Heart right ventricle (tissue), 16 donors: ENCODE measurements around the gene CDK16. TPM values are rescaled to one million over a fixed set of nuclear protein-coding genes. Genes with fewer than 3 reads are reported as not detected.

ENCODE experiments used
- ATAC-seq, 8 donors: fragments of 200-7000 bp; cut with Tn5 transposase; one replicate each; pipeline ENCODE4 v1.9.1; 2020; ENCODE audit warnings: mild to moderate bottlenecking in 8 of 8, moderate library complexity in 8 of 8, moderate number of reproducible peaks in 1 of 8
- DNase-seq, 2 donors: peaks; one replicate each; pipeline ENCODE4 v3.0.0-alpha.2; 2020
- H3K27ac ChIP-seq, 10 donors: fragments of 200-600 bp; sonication (generic) in 2 of 10; one replicate each; pipeline versions ENCODE4 v1.5.0 to v1.8.0; 2020 to 2022; ENCODE audit warnings: mild to moderate bottlenecking in 3 of 10
- H3K27me3 ChIP-seq, 7 donors: fragments of 200-600 bp; one replicate each; pipeline ENCODE4 v1.8.0; 2021 to 2022; ENCODE audit warnings: mild to moderate bottlenecking in 2 of 7
- H3K36me3 ChIP-seq, 9 donors: fragments of 200-600 bp; sonication (generic) in 1 of 9; one replicate each; pipeline versions ENCODE4 v1.5.0 to v1.8.0; 2020 to 2022; ENCODE audit warnings: mild to moderate bottlenecking in 2 of 9
- H3K4me1 ChIP-seq, 9 donors: fragments of 200-600 bp; sonication (generic) in 1 of 9; one replicate each; pipeline versions ENCODE4 v1.5.0 to v1.8.0; 2020 to 2022; ENCODE audit warnings: mild to moderate bottlenecking in 4 of 9
- H3K4me3 ChIP-seq, 10 donors: fragments of 200-600 bp; sonication (generic) in 2 of 10; one replicate each; pipeline versions ENCODE4 v1.5.0 to v1.8.0; 2020 to 2022; ENCODE audit warnings: mild to moderate bottlenecking in 7 of 10, moderate library complexity in 2 of 10
- H3K9me3 ChIP-seq, 11 donors: fragments of 200-600 bp in 10 of 11; sonication (generic) in 2 of 11; one replicate each; pipeline versions ENCODE4 v1.5.0 to v1.8.0; 2013 to 2022; ENCODE audit warnings: mild to moderate bottlenecking in 2 of 11, control low read depth in 1 of 11, moderate library complexity in 1 of 11
- CTCF ChIP-seq, 9 donors: fragments of 200-600 bp; sonication (generic) in 2 of 9; IDR thresholded peaks; one replicate each; pipeline versions ENCODE4 v1.5.0 to v1.8.0; 2021 to 2022; ENCODE audit warnings: antibody characterized with exemption in 9 of 9, mild to moderate bottlenecking in 5 of 9, moderate library complexity in 1 of 9
- WGBS, 2 donors: extraction: QIAGEN DNeasy Blood & Tissue Kit; methylation state at CpG; one replicate each; pipeline ENCODE4 v1.1.7; 2013; ENCODE audit warnings: inconsistent platforms in 1 of 2; 5-methylcytosine and 5-hydroxymethylcytosine counted together
- intact Hi-C, 10 donors: fragments of 100-400 bp; cut with DNase I; formaldehyde crosslinking; loops; one replicate each; pipeline versions ENCODE4 v1.11.1 to v1.14.2; 2022
- polyA plus RNA-seq, 2 donors: library from polyadenylated mRNA; stranded (reverse); fragments of 200-250 nt; gene quantifications; one replicate each; pipeline ENCODE4 v1.2.3, GENCODE V29; 2013
- total RNA-seq, 10 donors: library from RNA; stranded (reverse); fragmentation: NEBNext Ultra II Directional in 3 of 10; extraction: Animal tissue kit (Norgen Biotek cat#: 25700) in 3 of 10; gene quantifications; one replicate each; pipeline versions ENCODE4 v1.2.1 to v1.2.4, GENCODE V29; 2021 to 2023
- donor health status: Arrhythmogenic right ventricular cardiomyopathy.
- donor health status: ischemic (EF 13 %, LVEDD 7.1; RV severe dilation, severe dysfunction).
- donor health status: healthy with polysubstance abuse.
- donor health status: DM: no; HTN: yes; CAD: no.
- donor health status: DM: no; HTN: no; CAD: no.
- donor health status: ischemic (EF 25% LVEDD 6.9; RV normal size, moderate dysfunction).
- donor health status: ischemic (EF 25% LVEDD 5.7; RV mildly dilated, moderate dysfunction).
- donor health status: healthy.
- donor health status: DM: yes; HTN: yes; CAD: no.
- donor health status: Ischemic cardiomyopathy.
- donor health status: ischemic (EF 35%, LVEDD 5.7; RV mildly dilated, moderate dysfunction).
- donor health status: nonischemic (EF 11% LVEDD 7.7; RV severe dilation, severe dysfunction).
- donor health status: DM: yes; HTN: yes; CAD: no.
- donor health status: PGD.
- donor health status: ischemic (EF 29% LVEDD 5.4; RV normal size, mild dysfunction).
- donor health status: nonischemic (EF 23%, LVEDD 6.1; RV moderate dilation, normal function).

CDK16 gene
- total and polyA plus RNA-seq, 12 donors: 110 to 193 (median 145) TPM

DNA sequence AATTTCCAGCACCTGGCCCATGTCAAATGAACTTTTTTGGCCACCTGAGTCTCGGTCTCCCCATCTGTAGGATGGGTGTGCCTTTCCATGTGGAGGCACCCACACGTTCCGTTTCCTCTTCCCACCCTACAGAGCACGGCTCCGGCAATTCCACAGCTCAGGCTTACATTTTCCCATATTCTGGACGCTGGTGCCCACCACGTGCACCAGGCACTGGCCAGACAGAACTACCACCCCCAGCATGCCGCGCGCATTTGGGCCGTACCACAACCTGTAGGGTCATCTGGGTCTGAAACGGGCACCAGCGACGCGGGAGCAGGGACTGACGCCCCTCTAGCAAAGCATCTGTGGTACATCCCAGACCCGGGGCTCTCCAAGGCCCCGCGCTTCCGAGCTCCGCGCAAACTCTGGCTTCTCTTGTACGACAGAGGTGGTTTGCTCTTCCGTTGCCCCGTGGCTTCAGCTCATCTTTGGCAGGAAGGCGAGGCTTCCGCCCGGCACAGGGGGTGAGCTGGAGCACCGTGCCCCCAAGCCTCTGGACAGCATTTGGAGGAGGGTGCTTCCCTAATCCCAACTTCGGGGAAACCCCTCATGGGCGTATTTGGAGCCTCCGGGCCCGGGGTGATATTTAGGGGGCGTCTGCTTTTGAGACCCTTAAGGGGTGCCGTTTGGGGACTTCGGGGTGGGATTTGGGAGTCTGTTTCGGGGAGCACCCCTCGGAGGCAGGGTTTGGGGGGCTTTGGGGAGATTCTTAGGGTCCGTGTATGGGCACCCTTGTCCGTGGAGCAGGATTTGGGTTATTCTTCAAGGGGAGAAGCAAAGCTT lies 27.8 kb upstream of the CDK16 start:
- DNase-seq: peak; percentile 84 to 85
- Histone ChIP-seq H3K9me3 (no peaks in the 10 kb centered on the region), H3K27ac (peak overlapping the region in 7 of 10 donors; percentile 39 to 70 (median 58)), H3K4me3 (peak overlapping the region; percentile 41 to 66 (median 60)), H3K4me1 (peaks cover 0 to 42% (median 17%) of the 10 kb centered on the region in 9 donors), H3K27me3 (peaks cover 0 to 53% (median 0%) of the 10 kb centered on the region in 7 donors), H3K36me3 (peaks cover 0 to 16% (median 0%) of the 10 kb centered on the region in 9 donors)
- peak; percentile 77 to 93 (median 86) for ATAC-seq
- intact Hi-C loops: loop anchor here (1.0 to 10.0 kb wide), 6 partner anchors 172 to 464 kb away; partner anchors contain the start of genes ELK1 (in 1 of the 10) and UXT (in 1 of the 10)
- TF ChIP-seq CTCF (IDR thresholded peaks at IDR 0.05): no peak
- whole genome bisulfite sequencing, 2 donors: 2 to 3% methylated on average over 37 to 40 of the region's 40 CpGs

GRCh38 chrX:47191331-47191730 lies 27.1 kb upstream of the CDK16 start:
- H3K36me3 ChIP-seq: peaks cover 0 to 12% (median 0%) of the 10 kb centered on the region in 9 donors
- H3K4me3 ChIP-seq: peak overlapping the region; percentile 41 to 66 (median 60)
- peak overlapping the region in 4 of 10 donors; percentile 54 to 70 (median 59) for H3K27ac ChIP-seq
- H3K9me3 ChIP-seq: no peaks in the 10 kb centered on the region
- no peak for TF ChIP-seq CTCF (IDR thresholded peaks at IDR 0.05)
- H3K4me1 ChIP-seq: peaks cover 0 to 48% (median 23%) of the 10 kb centered on the region in 9 donors
- intact Hi-C loops: loop anchor here (5.0 to 10.0 kb wide), 5 partner anchors 171 to 463 kb away; partner anchors contain the start of genes ELK1 (in 1 of the 10) and UXT (in 1 of the 10)
- DNase-seq (no peak), ATAC-seq (peak in 1 of 8 donors; percentile 10)
- 14 to 21% methylated on average over 26 of the region's 26 CpGs for WGBS, 2 donors
- H3K27me3 ChIP-seq: peaks cover 0 to 47% (median 0%) of the 10 kb centered on the region in 7 donors

GRCh38 chrX:47191806-47192401 lies 26.6 kb upstream of the CDK16 start:
- 70 to 75% methylated on average over 16 of the region's 16 CpGs for WGBS, 2 donors
- ATAC-seq (no peak), DNase-seq (no peak)
- peak overlapping the region in 6 of 10 donors; percentile 54 to 66 (median 62) for H3K4me3 ChIP-seq
- peaks cover 0 to 13% (median 0%) of the 10 kb centered on the region in 9 donors for H3K36me3 ChIP-seq
- no peak for TF ChIP-seq CTCF (IDR thresholded peaks at IDR 0.05)
- no peaks in the 10 kb centered on the region for H3K9me3 ChIP-seq
- peaks cover under 1 to 54% (median 28%) of the 10 kb centered on the region in 9 donors for H3K4me1 ChIP-seq
- intact Hi-C loops: loop anchor here (2.0 to 10.0 kb wide), 7 partner anchors 170 to 463 kb away; partner anchors contain the start of genes ELK1 (in 1 of the 10) and UXT (in 1 of the 10)
- peaks cover 0 to 41% (median 0%) of the 10 kb centered on the region in 7 donors for H3K27me3 ChIP-seq
- H3K27ac ChIP-seq: no peak overlapping the region
